ENCODE data around the gene OLA1.

Gene OLA1

DNA sequence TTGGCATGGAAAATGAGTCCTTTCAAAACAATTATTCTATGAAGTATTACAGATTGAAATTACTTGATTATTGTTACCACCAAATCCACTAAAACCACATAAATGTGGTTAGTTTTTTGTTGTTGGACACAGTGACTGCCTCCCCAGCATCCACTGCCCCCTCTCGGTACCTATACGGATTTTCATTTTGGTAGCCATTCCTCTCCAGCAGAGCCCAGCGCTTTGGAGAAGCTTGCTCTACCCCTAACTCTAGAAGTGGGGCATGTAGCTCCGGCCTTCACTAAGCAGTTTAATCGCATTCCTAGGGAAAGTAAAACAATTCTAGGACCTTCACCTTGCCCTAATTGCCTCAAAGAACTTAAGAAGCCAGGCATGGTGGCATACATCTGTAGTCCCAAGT is 24.2 kb downstream of the OLA1 start:
- no peak for DNase-seq

DNA sequence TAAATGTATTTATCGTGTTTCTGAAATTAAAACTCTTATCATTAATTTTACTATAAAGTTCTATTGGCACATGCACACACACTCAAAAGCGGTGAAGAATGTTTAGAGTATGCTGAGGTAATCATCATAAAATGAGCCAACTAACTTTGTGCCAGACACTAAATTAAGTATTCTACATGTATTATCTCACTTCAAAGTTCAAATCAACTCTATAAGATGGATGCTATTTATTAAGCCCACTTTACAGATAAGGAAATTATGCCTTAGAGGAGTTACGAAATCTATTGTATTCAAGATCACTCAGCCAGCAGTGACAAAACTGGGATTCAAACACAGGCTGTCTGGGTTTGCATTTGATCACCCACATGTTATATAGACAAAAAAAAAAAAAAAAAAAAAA is 24.9 kb downstream of the OLA1 start:
- no peak for DNase-seq

GRCh38 chr2:174222154-174222553 is 26.2 kb downstream of the OLA1 start:
- no peak for DNase-seq

- no peak for DNase-seq
These were observed 29.0 kb downstream of the OLA1 start for GRCh38 chr2:174219321-174219720.

GRCh38 chr2:174218773-174219172 is 29.6 kb downstream of the OLA1 start:
- no peak for DNase-seq

DNA sequence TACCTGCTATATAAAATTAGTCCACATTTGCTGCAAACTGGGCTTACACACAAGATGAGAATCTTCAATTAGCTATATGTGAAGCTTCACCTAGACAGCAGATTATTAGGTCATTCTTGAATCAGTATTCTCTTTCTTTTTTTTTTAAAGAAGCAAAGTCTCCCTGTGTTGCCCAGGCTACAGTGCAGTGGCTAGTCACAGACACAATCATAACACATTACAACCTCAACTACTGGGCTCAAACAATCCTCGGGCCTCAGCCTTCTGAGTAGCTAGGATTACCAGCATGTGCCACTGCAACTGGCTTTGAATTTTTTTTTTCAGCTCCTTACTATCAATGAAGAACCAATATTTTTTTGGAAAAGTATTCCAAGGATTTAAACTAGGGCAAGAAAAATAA is 30.5 kb downstream of the OLA1 start:
- DNase-seq = no peak

GRCh38 chr2:174211954-174212353 is 36.4 kb downstream of the OLA1 start:
- DNase-seq = no peak

- DNase-seq = no peak
These were observed 37.5 kb downstream of the OLA1 start for GRCh38 chr2:174210862-174211261.

GRCh38 chr2:174209325-174209724 is 39.0 kb downstream of the OLA1 start:
- no peak for DNase-seq

- no peak for DNase-seq
These were observed 40.3 kb downstream of the OLA1 start for GRCh38 chr2:174208026-174208425.

- DNase-seq = no peak
These were observed 42.8 kb downstream of the OLA1 start for GRCh38 chr2:174205562-174205961.

DNA sequence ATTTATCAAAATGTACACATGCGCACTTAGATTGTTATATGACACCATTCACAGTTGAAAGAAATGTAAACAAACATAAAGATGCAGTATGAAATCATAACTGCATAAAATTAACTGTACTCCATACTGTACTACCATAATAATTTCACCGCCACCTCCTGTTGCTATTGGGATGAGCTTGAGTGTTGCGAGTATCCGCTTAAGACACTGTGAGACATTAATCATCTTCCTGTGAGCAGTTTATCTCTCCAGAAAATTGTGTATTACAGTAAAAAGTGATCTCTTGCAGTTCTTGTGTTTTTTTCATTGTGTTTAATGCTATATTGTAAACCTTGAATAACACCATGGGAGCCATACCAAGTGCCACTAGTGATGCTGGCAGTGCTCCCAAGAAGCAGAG is 46.1 kb downstream of the OLA1 start:
- no peak for DNase-seq

DNA sequence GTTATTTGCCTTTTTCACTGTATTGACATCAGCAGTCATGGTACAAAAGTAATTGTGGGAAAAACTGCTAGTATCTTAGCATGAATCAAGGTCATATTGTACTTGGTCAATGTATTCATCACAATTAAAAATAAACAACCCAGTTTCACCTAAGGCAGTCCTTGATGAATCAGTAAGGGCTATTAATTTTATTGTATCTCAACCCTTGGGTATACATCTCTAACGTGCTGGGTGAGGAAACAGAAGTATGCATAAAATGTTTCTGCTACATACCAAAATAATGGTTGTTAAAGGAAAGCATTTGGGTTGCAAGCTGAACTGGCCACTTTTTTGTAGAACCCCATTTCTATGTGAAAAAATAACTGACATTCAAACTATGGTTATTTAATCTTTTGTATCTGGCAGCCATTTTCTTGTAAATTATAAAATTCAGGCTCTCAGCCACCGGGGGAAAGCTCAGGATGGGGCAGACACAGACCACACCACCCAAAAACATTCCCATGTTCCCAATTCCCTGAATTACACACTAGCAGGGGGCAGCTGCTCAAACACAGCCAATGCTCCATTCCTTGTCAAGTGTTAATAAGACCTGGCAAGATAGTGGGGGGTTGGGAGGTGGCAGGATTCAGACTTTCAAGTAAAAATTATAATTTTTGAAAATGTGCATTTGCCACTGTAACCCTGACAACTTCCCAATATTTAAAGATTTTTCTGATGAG is 49.3 kb downstream of the OLA1 start:
- peak; percentile 59 for DNase-seq

DNA sequence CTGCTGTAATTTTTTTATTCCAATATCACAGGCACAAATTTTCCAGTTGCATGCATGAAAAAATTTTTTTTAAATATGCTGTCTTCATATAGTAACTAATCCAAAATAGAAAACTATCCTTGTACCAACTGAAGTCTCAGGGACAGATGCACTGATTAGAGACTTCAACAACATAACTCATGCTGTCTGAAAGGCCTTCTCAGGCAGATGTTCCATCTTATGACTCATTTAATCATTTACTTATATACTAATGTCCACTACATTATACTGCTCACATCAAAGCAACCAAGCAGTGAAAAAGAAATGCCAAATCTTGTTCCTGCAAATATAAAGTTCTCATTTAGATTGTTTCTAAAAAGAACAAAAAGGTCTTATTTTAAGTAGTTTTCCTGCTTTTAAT is 53.1 kb downstream of the OLA1 start:
- DNase-seq = no peak

DNA sequence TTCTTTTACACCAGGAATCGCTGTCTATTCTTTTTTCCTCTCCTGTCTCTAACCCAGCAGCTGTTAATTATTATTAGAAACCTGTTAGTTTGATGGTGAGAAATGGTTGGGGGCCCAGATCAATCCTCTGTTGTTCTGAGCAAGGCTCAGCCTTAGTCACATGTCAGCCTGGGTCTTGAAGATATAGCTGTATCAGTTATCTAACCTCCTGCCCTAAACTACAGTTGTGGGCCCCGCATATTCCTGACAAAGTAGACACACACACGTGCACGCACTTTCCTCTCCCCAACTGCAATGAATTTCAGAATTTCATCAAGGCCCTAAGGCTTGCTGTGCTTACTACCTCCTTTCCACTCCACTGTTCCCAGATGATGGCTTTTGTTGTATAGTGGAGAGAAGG is 54.6 kb downstream of the OLA1 start:
- DNase-seq = no peak

GRCh38 chr2:174192664-174193063 is 55.7 kb downstream of the OLA1 start:
- no peak for DNase-seq

GRCh38 chr2:174191342-174192074 is 56.8 kb downstream of the OLA1 start:
- no peak for DNase-seq

DNA sequence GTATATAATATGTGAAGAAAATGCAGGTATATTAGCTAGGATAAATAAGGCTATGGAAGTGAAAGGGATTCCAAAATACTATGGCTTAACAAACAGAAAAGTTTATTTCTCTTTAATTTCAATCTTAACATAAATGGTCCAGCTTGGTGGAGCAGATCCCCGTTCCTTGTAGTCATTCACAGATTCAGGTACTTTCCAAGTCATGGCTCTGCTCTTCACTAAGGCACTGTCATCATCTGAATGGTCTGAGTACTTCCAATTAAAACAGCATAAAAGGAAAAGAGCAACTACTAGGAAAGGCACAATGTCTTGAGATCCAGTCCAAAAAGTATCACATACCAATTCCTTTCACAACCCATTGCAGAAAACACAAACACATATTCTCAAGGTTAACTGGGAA is 63.4 kb downstream of the OLA1 start:
- DNase-seq = no peak

- DNase-seq = no peak
These were observed 63.8 kb downstream of the OLA1 start for GRCh38 chr2:174184504-174184903.

DNA sequence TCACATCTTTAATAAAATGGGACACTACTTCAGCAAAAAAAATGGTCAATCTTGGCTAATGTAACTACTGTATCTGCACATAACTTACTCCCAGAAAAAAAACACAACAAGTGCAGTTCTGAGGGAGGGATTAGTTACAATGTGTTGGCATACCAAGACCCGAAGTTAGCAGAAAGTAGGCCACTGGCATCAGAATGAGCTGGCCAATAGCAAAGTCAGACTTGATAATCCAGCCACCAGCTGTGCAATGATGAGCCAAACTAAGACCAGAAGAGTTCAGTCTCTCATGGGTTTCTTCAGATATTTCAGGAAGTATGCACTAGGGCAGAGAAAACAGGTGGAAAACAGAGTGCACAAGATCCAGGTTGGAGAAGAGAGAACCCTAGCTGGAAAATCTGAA is 65.3 kb downstream of the OLA1 start:
- DNase-seq = no peak

GRCh38 chr2:174181368-174181767 is 67.0 kb downstream of the OLA1 start:
- no peak for DNase-seq

- DNase-seq = no peak
These were observed 67.6 kb downstream of the OLA1 start for GRCh38 chr2:174180726-174181236.

- no peak for DNase-seq
These were observed 68.1 kb downstream of the OLA1 start for GRCh38 chr2:174180165-174180724.

DNA sequence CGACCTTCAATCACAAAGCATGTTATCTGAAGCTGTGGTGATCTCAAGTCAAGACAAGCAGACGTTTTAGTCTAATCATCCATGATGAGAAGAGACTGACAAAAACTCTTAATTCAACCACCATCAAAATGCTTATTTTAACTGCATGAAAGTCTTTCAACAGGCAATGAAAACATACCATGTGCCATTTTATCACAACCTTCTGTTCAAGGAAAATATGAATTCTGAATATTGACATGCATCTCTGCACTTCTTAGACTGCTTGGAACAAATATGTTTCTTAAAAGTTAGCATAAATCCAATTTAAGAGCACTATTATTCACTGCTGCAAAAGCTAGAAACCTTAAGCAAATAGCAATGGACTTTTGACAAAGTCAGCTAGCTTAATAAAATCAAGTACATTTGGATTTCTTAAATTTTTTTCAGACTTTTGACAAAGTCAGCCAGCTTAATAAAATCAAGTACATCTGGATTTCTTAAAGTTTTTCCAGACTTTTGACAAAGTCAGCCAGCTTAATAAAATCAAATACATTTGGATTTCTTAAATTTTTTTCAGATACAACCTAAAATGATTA is 70.9 kb downstream of the OLA1 start:
- no peak for DNase-seq

Measured in fibroblast of skin of right quadriceps (primary cell).